ENCODE results near the gene MTOR. TPM values are rescaled to one million over a fixed set of nuclear protein-coding genes. Genes with fewer than 3 reads are reported as not detected.
"Not testable (repeated sequence)": the region's sequence is repeated elsewhere in the genome, so short reads cannot be mapped to it uniquely, and the experiment has no call there.

Gene MTOR
- total and polyA plus RNA-seq, 10 of the 15 experiments (the other 5 are each of a cell fraction or from before 2014, with no cell fraction given): 6.6 to 41.8 (median 29.8) TPM

DNA sequence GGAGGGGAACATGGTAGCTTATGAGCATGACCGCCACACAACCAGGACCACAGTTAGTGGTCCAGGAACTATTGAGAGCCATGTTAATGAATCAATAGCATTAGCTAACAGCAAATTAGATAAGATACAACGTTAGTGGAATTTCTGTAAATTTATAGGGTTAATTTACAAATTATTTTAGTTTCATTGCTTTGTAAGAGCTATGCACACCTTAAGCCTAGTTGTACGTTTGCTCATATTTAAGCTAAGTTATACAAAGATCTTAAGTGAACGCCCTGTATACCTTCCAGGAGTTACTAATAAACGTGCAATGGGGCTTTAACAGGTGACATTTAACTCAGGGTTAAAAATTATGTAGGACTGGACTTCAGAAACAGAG lies 163.4 kb downstream of the MTOR start (continued):
- TF ChIP-seq USF1 (IDR thresholded peaks at IDR 0.05; ENCODE audit: borderline replicate concordance, extremely low read length, insufficient read depth, low read depth, low read length): no peak

DNA sequence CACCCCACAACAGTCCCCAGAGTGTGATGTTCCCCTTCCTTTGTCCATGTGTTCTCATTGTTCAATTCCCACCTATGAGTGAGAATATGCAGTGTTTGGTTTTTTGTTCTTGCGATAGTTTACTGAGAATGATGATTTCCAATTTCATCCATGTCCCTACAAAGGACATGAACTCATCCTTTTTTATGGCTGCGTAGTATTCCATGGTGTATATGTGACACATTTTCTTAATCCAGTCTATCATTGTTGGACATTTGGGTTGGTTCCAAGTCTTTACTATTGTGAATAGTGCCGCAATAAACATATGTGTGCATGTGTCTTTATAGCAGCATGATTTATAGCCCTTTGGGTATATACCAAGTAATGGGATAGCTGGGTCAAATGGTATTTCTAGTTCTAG lies 178.6 kb downstream of the MTOR start:
- H2AFZ ChIP-seq (ENCODE audit: control insufficient read depth, low read depth, low read length); DNase-seq (ENCODE audit: low read depth, low spot score); H3K4me2 ChIP-seq (ENCODE audit: control insufficient read depth, insufficient read depth); H3K9ac ChIP-seq (ENCODE audit: control insufficient read depth, insufficient read depth, low read length); H4K20me1 ChIP-seq (ENCODE audit: control insufficient read depth, insufficient read depth); intact Hi-C loops (cut with micrococcal nuclease; ENCODE audit: unreplicated experiment); in situ Hi-C loops (cut with MboI); H3K4me3 ChIP-seq; H3K27ac ChIP-seq (ENCODE audit: control insufficient read depth, insufficient read depth); SMC1A ChIA-PET (ENCODE audit: uncharacterized antibody, unreplicated experiment); H3K9me3 ChIP-seq (replicated peaks; ENCODE audit: control insufficient read depth, insufficient read depth, low read length); ATAC-seq; H3K79me2 ChIP-seq (ENCODE audit: control insufficient read depth, insufficient read depth, low read length); POLR2A ChIA-PET; RAD21 ChIA-PET (ENCODE audit: unreplicated experiment); H3K27me3 ChIP-seq (replicated peaks in 1 of 2; ENCODE audit: control insufficient read depth in 2 of 2, insufficient read depth in 2 of 2, low read length in 1 of 2); FAIRE-seq; H3K4me1 ChIP-seq (ENCODE audit: control insufficient read depth, insufficient read depth, low read length): not testable (repeated sequence)
- TSS peak; percentile 41 for BruUV-seq (replicated peaks)
- WGBS (ENCODE audit: insufficient coverage, insufficient replicate concordance, low lambda C conversion rate, missing lambda C conversion rate): 97% methylated on average over 2 of the region's 3 CpGs
- CTCF ChIA-PET: interaction anchor here (1.2 kb wide), 1 partner anchor 46 kb away, joined by 4 read pairs; no protein-coding TSS in a partner anchor
- peaks cover 9 to 25% of the 10 kb centered on the region in 2 experiments for H3K36me3 ChIP-seq (ENCODE audit: control insufficient read depth in 2 of 2, insufficient read depth in 2 of 2, low read length in 1 of 2)

GRCh38 chr1:11080931-11081330 lies 181.4 kb downstream of the MTOR start:
- Histone ChIP-seq H3K27ac (ENCODE audit: control insufficient read depth, insufficient read depth) (no peak overlapping the region), H2AFZ (ENCODE audit: control insufficient read depth, low read depth, low read length) (no peak overlapping the region), H4K20me1 (ENCODE audit: control insufficient read depth, insufficient read depth) (no peaks in the 10 kb centered on the region), H3K9ac (ENCODE audit: control insufficient read depth, insufficient read depth, low read length) (no peak overlapping the region), H3K36me3 (ENCODE audit: control insufficient read depth in 2 of 2, insufficient read depth in 2 of 2, low read length in 1 of 2) (peaks cover 17 to 19% of the 10 kb centered on the region in 2 experiments; a peak in 3 of 4 replicates), H3K4me1 (ENCODE audit: control insufficient read depth, insufficient read depth, low read length) (no peaks in the 10 kb centered on the region), H3K4me2 (ENCODE audit: control insufficient read depth, insufficient read depth) (no peak overlapping the region), H3K4me3 (no peak overlapping the region), H3K9me3 (replicated peaks; ENCODE audit: control insufficient read depth, insufficient read depth, low read length) (no peaks in the 10 kb centered on the region), H3K27me3 (replicated peaks in 1 of 2; ENCODE audit: control insufficient read depth in 2 of 2, insufficient read depth in 2 of 2, low read length in 1 of 2) (no peaks in the 10 kb centered on the region), H3K79me2 (ENCODE audit: control insufficient read depth, insufficient read depth, low read length) (no peaks in the 10 kb centered on the region)
- intact Hi-C loops (cut with micrococcal nuclease; ENCODE audit: unreplicated experiment) (no loop called here), in situ Hi-C loops (cut with MboI) (no loop called here)
- ChIA-PET POLR2A (no interaction called here), CTCF (interaction anchor here (1.2 kb wide), 2 partner anchors 19 to 31 kb away, joined by 3 to 4 read pairs; no protein-coding TSS in a partner anchor), SMC1A (ENCODE audit: uncharacterized antibody, unreplicated experiment) (interaction anchor here (1.4 to 1.7 kb wide), 2 partner anchors 17 to 43 kb away, joined by 4 to 5 read pairs; no protein-coding TSS in a partner anchor), RAD21 (ENCODE audit: unreplicated experiment) (interaction anchor here (0.7 kb wide), 1 partner anchor 43 kb away, joined by 3 read pairs; no protein-coding TSS in a partner anchor)
- no peak for ATAC-seq
- 91% methylated on average over 12 of the region's 12 CpGs for WGBS (ENCODE audit: insufficient coverage, insufficient replicate concordance, low lambda C conversion rate, missing lambda C conversion rate)
- DNase-seq (ENCODE audit: low read depth, low spot score): no peak
- no peak for FAIRE-seq
- no TSS peak for BruUV-seq (replicated peaks)
- TF ChIP-seq IKZF1 (conservative IDR thresholded peaks at IDR 0.05): no peak
- TF ChIP-seq ASH2L (IDR thresholded peaks at IDR 0.05; ENCODE audit: borderline replicate concordance, low read depth): no peak
- no peak for TF ChIP-seq GATAD2B (conservative IDR thresholded peaks at IDR 0.05; ENCODE audit: low read depth)
- no peak for TF ChIP-seq KLF5 (IDR thresholded peaks at IDR 0.05; ENCODE audit: partially characterized antibody)
- TF ChIP-seq CHD1 (IDR thresholded peaks at IDR 0.05; ENCODE audit: low read depth, low read length): no peak
- TF ChIP-seq, protein P1, sequence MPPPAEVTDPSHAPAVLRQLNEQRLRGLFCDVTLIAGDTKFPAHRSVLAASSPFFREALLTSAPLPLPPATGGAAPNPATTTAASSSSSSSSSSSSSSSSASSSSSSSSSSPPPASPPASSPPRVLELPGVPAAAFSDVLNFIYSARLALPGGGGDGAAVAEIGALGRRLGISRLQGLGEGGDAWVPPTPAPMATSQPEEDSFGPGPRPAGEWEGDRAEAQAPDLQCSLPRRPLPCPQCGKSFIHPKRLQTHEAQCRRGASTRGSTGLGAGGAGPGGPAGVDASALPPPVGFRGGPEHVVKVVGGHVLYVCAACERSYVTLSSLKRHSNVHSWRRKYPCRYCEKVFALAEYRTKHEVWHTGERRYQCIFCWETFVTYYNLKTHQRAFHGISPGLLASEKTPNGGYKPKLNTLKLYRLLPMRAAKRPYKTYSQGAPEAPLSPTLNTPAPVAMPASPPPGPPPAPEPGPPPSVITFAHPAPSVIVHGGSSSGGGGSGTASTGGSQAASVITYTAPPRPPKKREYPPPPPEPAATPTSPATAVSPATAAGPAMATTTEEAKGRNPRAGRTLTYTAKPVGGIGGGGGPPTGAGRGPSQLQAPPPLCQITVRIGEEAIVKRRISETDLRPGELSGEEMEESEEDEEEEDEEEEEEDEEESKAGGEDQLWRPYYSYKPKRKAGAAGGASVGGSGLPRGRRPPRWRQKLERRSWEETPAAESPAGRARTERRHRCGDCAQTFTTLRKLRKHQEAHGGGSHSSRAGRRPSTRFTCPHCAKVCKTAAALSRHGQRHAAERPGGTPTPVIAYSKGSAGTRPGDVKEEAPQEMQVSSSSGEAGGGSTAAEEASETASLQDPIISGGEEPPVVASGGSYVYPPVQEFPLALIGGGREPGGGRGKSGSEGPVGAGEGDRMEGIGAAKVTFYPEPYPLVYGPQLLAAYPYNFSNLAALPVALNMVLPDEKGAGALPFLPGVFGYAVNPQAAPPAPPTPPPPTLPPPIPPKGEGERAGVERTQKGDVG (CRISPR knock-in tag; IDR thresholded peaks at IDR 0.05): no peak
- TF ChIP-seq ZZZ3 (IDR thresholded peaks at IDR 0.05; ENCODE audit: control insufficient read depth, insufficient read length, low read depth): no peak
- no peak for TF ChIP-seq NFIC (IDR thresholded peaks at IDR 0.05; ENCODE audit: low read depth, low read length)
